IMR-90 (cell line): ENCODE measurements around the gene ELF2. TPM values are rescaled to one million over a fixed set of nuclear protein-coding genes. Genes with fewer than 3 reads are reported as not detected.

Experiments used
- ATAC-seq: fragments of 200-7000 bp; cut with Tn5 transposase; 2 replicates; pipeline ENCODE4 v1.9.1; 2020; ENCODE audit warnings: low read depth, mild to moderate bottlenecking, moderate library complexity
- BruUV-seq: library from RNA; stranded (reverse); fragments of 400-500 nt; replicated peaks from 2 replicates; lab custom pipeline; 2021; lab: Mats Ljungman, UMichigan
- CTCF ChIA-PET: fragments of 300-600 bp; formaldehyde crosslinking; extraction: SDS; loops from one replicate; lab custom pipeline; 2021; ENCODE audit warnings: antibody characterized with exemption; lab: Yijun Ruan, JAX
- POLR2A ChIA-PET: fragments of 300-600 bp; sonication (Branson Sonifier 250); formaldehyde crosslinking; loops from one replicate; lab custom pipeline; 2022; ENCODE audit warnings: antibody characterized with exemption; ENCODE audit not compliant: unreplicated experiment; lab: Charles Lee
- DNase-seq: peaks from one replicate; pipeline ENCODE4 v3.0.0; 2013
- H2AFZ ChIP-seq: replicated peaks from 2 replicates; pipeline ENCODE3; 2013; ENCODE audit warnings: low read length, mild to moderate bottlenecking; ENCODE audit not compliant: poor library complexity
- H2AK5ac ChIP-seq: 2 replicates; pipeline ENCODE4 v1.6.1; 2013; ENCODE audit warnings: low read depth, low read length, inconsistent platforms
- H2AK9ac ChIP-seq: replicated peaks from 2 replicates; pipeline ENCODE3; 2013; ENCODE audit warnings: mild to moderate bottlenecking, low read depth, low read length, moderate library complexity; ENCODE audit not compliant: poor library complexity
- H2BK120ac ChIP-seq: 2 replicates; pipeline ENCODE4 v1.6.1; 2013; ENCODE audit warnings: low read depth, low read length, inconsistent platforms
- H2BK15ac ChIP-seq: 3 replicates; pipeline ENCODE4 v1.6.1; 2013; ENCODE audit warnings: low read depth, low read length, inconsistent platforms
- H2BK20ac ChIP-seq: 2 replicates; pipeline ENCODE4 v1.6.1; 2013; ENCODE audit warnings: low read depth, mild to moderate bottlenecking, inconsistent platforms, low read length, moderate library complexity
- H2BK5ac ChIP-seq: 2 replicates; pipeline ENCODE4 v1.6.1; 2013; ENCODE audit warnings: mild to moderate bottlenecking, low read depth, low read length, inconsistent platforms; ENCODE audit not compliant: poor library complexity, severe bottlenecking
- H3K14ac ChIP-seq: replicated peaks from 2 replicates; pipeline ENCODE4 v1.6.1; 2013; ENCODE audit warnings: low read depth, low read length, inconsistent platforms
- H3K18ac ChIP-seq: 2 replicates; pipeline ENCODE4 v1.6.1; 2013; ENCODE audit warnings: low read depth, low read length, control low read depth
- H3K23ac ChIP-seq: 2 replicates; pipeline ENCODE4 v1.6.1; 2013; ENCODE audit warnings: low read depth, low read length, inconsistent platforms
- H3K27ac ChIP-seq: 2 replicates; pipeline ENCODE4 v1.5.1; 2013; ENCODE audit warnings: mild to moderate bottlenecking, control low read depth, low read length; ENCODE audit not compliant: insufficient read depth
- H3K27me3 ChIP-seq: 2 replicates; pipeline ENCODE4 v1.6.1; 2013; ENCODE audit warnings: low read length; ENCODE audit not compliant: control insufficient read depth, insufficient read depth
- H3K36me3 ChIP-seq: 2 replicates; pipeline ENCODE4 v1.6.1; 2013; ENCODE audit warnings: low read length, mixed read lengths; ENCODE audit not compliant: control insufficient read depth, insufficient read depth
- H3K4ac ChIP-seq: 2 replicates; pipeline ENCODE4 v1.6.1; 2013; ENCODE audit warnings: low read depth, low read length, inconsistent platforms
- H3K4me1 ChIP-seq: 2 replicates; pipeline ENCODE4 v1.6.1; 2013; ENCODE audit warnings: low read length, mixed read lengths; ENCODE audit not compliant: control insufficient read depth, insufficient read depth
- H3K4me2 ChIP-seq: 2 replicates; pipeline ENCODE4 v1.6.1; 2013; ENCODE audit warnings: low read depth, mild to moderate bottlenecking, control low read depth, low read length, moderate library complexity
- H3K4me3 ChIP-seq: 2 replicates; pipeline ENCODE4 v1.5.1; 2013; ENCODE audit warnings: low read depth, mild to moderate bottlenecking, control low read depth, low read length, moderate library complexity; ENCODE audit not compliant: insufficient read depth
- H3K56ac ChIP-seq: 2 replicates; pipeline ENCODE4 v1.6.1; 2013; ENCODE audit warnings: low read length, inconsistent platforms; ENCODE audit not compliant: insufficient read depth; ENCODE audit errors: extremely low read depth
- H3K79me1 ChIP-seq, 2 experiments: 2 replicates each; pipeline ENCODE4 v1.6.1; 2013; ENCODE audit warnings: low read length in 2 of 2, inconsistent platforms in 1 of 2, low read depth in 1 of 2
- H3K9ac ChIP-seq: 2 replicates; pipeline ENCODE4 v1.6.1; 2013; ENCODE audit warnings: low read depth, low read length, control low read depth
- H3K9me1 ChIP-seq: 2 replicates; pipeline ENCODE4 v1.6.1; 2013; ENCODE audit warnings: low read length, inconsistent platforms; ENCODE audit not compliant: insufficient read depth
- H3K9me3 ChIP-seq: 2 replicates; pipeline ENCODE4 v1.6.1; 2013; ENCODE audit warnings: low read length; ENCODE audit not compliant: control insufficient read depth, insufficient read depth
- H4K20me1 ChIP-seq: 2 replicates; pipeline ENCODE4 v1.6.1; 2013; ENCODE audit warnings: low read length, inconsistent platforms; ENCODE audit not compliant: insufficient read depth
- H4K5ac ChIP-seq: 2 replicates; pipeline ENCODE4 v1.6.1; 2013; ENCODE audit warnings: mild to moderate bottlenecking, low read depth, low read length, control low read depth
- H4K8ac ChIP-seq, 2 experiments: 2 replicates each; pipeline ENCODE4 v1.6.1; 2013; ENCODE audit warnings: low read depth in 2 of 2, low read length in 2 of 2, control low read depth in 1 of 2, inconsistent platforms in 1 of 2
- H4K91ac ChIP-seq: 2 replicates; pipeline ENCODE4 v1.6.1; 2013; ENCODE audit warnings: low read depth, low read length, inconsistent platforms; ENCODE audit not compliant: insufficient read depth
- CHD1 ChIP-seq: IDR thresholded peaks from 2 replicates; pipeline ENCODE4 v1.6.1; 2012; ENCODE audit warnings: low read depth, low read length, improper control_type of control experiment
- MAFK ChIP-seq: IDR thresholded peaks from 2 replicates; pipeline ENCODE4 v1.6.1; 2012; ENCODE audit warnings: low read depth, low read length, improper control_type of control experiment
- MXI1 ChIP-seq: IDR thresholded peaks from 2 replicates; pipeline ENCODE4 v1.6.1; 2012; ENCODE audit warnings: low read depth, mild to moderate bottlenecking, low read length, moderate library complexity, borderline replicate concordance
- NFE2L2 ChIP-seq: fragments of 150-350 bp; IDR thresholded peaks from 2 replicates; pipeline ENCODE4 v1.6.1; 2016; ENCODE audit warnings: low read depth, mild to moderate bottlenecking, low read length
- RAD21 ChIP-seq: IDR thresholded peaks from 2 replicates; pipeline ENCODE4 v1.6.1; 2012; ENCODE audit warnings: low read length, improper control_type of control experiment
- RFX5 ChIP-seq: IDR thresholded peaks from 2 replicates; pipeline ENCODE4 v1.8.0; 2012; ENCODE audit warnings: low read depth, mild to moderate bottlenecking, low read length, moderate library complexity
- SMC3 ChIP-seq: fragments of 150-350 bp; IDR thresholded peaks from 2 replicates; pipeline ENCODE4 v1.6.1; 2016; ENCODE audit warnings: low read depth, mild to moderate bottlenecking, antibody characterized with exemption, low read length, moderate library complexity
- WGBS, 2 experiments: methylation state at CpG; one replicate each; pipeline versions ENCODE4 v1.1.5 to v1.1.7; 2013; ENCODE audit warnings: missing lambda C conversion rate in 2 of 2; ENCODE audit not compliant: insufficient read length in 1 of 2; ENCODE audit errors: extremely low coverage in 2 of 2; 5-methylcytosine and 5-hydroxymethylcytosine counted together
- dilution Hi-C: fragments of 300-500 bp; cut with HindIII; formaldehyde crosslinking; loops from one replicate; pipeline ENCODE4 v1.14.3; 2018; ENCODE audit warnings: low sequenced_read_pairs; ENCODE audit not compliant: unreplicated experiment
- in situ Hi-C: fragments of 300-500 bp; cut with MboI; formaldehyde crosslinking; loops from 3 replicates; pipeline ENCODE4 v1.14.3; 2019; ENCODE audit warnings: low sequenced_read_pairs, inconsistent platforms, mixed read lengths
- intact Hi-C: fragments of 100-400 bp; cut with micrococcal nuclease; formaldehyde crosslinking; loops from 2 replicates; pipeline ENCODE4 v1.10.0; 2022
- polyA plus RNA-seq, 3 experiments: library from polyadenylated mRNA; depleted of rRNA; stranded (reverse); fragments of >200 nt; gene quantifications; 2 replicates each; pipeline ENCODE4 v1.2.3, GENCODE V29; 2012; ENCODE audit warnings: low replicate concordance in 1 of 3
- total RNA-seq: library from RNA; depleted of rRNA; stranded (reverse); fragments of >200 nt; gene quantifications from 2 replicates; pipeline ENCODE4 v1.2.3, GENCODE V29; 2012
- TF ChIP-seq, protein P1 (sequence below): fragments of 150-350 bp; IDR thresholded peaks from 2 replicates; pipeline ENCODE4 v1.6.1; 2016; ENCODE audit warnings: low read depth, mild to moderate bottlenecking, low read length, moderate library complexity, borderline replicate concordance
- TF ChIP-seq, protein P2 (sequence below): conservative IDR thresholded peaks from 2 replicates; pipeline ENCODE4 v1.5.1; 2012; ENCODE audit warnings: mild to moderate bottlenecking, low read depth, low read length, improper control_type of control experiment

ELF2 gene
- total and polyA plus RNA-seq, 2 of the 4 experiments (the other 2 are of a cell fraction): 14.5 to 42.3 TPM

DNA sequence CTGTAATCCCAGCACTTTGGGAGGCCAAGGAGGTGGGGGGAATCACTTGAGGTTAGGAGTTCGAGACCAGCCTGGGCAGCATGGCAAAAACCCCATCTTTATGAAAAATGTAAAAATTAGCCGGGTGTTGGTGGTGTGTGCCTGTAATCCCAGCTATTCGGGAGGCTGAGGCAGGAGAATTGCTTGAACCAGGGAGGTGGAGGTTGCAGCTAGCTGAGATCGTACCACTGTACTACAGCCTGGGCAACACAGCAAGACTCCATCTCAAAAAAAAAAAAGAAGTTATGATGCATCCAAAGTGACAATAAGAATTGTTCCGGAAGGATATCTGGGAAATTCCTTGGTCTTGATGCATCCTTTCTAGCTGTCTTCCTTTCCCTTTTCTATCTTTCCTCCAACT lies 154.2 kb downstream of the ELF2 start:
- dilution Hi-C loops (no loop called here), in situ Hi-C loops (no loop called here), intact Hi-C loops (no loop called here)
- no peak for DNase-seq
- Histone ChIP-seq H2BK120ac (no peak overlapping the region), H3K27me3 (no peaks in the 10 kb centered on the region), H4K5ac (no peak overlapping the region), H3K27ac (no peak overlapping the region), H2AK9ac (no peak overlapping the region), H2AFZ (no peak overlapping the region), H3K4me1 (peaks cover 21% of the 10 kb centered on the region), H3K36me3 (peaks cover 2% of the 10 kb centered on the region; the same call in 1 of the 2 replicates), H3K9me1 (peaks cover 3% of the 10 kb centered on the region; the same call in 1 of the 2 replicates), H2BK5ac (no peak overlapping the region), H3K4me2 (no peak overlapping the region), H3K23ac (no peak overlapping the region), H3K14ac (no peak overlapping the region), H2AK5ac (no peak overlapping the region), H4K8ac (no peak overlapping the region), H3K4me3 (no peak overlapping the region), H3K18ac (no peak overlapping the region), H4K91ac (no peak overlapping the region), H4K20me1 (peaks cover 74% of the 10 kb centered on the region), H2BK20ac (no peak overlapping the region), H3K56ac (no peak overlapping the region), H2BK15ac (no peak overlapping the region), H3K9ac (no peak overlapping the region), H3K9me3 (no peaks in the 10 kb centered on the region), H3K4ac (no peak overlapping the region), H3K79me1 (peaks cover 10 to 70% of the 10 kb centered on the region in 2 experiments; a peak in 3 of 4 replicates)
- TF ChIP-seq SMC3: no peak
- TF ChIP-seq, protein P1, sequence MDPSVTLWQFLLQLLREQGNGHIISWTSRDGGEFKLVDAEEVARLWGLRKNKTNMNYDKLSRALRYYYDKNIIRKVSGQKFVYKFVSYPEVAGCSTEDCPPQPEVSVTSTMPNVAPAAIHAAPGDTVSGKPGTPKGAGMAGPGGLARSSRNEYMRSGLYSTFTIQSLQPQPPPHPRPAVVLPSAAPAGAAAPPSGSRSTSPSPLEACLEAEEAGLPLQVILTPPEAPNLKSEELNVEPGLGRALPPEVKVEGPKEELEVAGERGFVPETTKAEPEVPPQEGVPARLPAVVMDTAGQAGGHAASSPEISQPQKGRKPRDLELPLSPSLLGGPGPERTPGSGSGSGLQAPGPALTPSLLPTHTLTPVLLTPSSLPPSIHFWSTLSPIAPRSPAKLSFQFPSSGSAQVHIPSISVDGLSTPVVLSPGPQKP: no peak
- no peak for TF ChIP-seq MXI1
- no peak for TF ChIP-seq CHD1
- TF ChIP-seq NFE2L2: no peak
- TF ChIP-seq, protein P2, sequence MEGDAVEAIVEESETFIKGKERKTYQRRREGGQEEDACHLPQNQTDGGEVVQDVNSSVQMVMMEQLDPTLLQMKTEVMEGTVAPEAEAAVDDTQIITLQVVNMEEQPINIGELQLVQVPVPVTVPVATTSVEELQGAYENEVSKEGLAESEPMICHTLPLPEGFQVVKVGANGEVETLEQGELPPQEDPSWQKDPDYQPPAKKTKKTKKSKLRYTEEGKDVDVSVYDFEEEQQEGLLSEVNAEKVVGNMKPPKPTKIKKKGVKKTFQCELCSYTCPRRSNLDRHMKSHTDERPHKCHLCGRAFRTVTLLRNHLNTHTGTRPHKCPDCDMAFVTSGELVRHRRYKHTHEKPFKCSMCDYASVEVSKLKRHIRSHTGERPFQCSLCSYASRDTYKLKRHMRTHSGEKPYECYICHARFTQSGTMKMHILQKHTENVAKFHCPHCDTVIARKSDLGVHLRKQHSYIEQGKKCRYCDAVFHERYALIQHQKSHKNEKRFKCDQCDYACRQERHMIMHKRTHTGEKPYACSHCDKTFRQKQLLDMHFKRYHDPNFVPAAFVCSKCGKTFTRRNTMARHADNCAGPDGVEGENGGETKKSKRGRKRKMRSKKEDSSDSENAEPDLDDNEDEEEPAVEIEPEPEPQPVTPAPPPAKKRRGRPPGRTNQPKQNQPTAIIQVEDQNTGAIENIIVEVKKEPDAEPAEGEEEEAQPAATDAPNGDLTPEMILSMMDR: no peak
- TF ChIP-seq RAD21: no peak
- TF ChIP-seq MAFK: no peak
- no peak for TF ChIP-seq RFX5
- POLR2A ChIA-PET: no interaction called here
- BruUV-seq: no TSS peak
- 100% methylated on average over 1 of the region's 5 CpGs; no CpG with 5 or more reads in 1 of the 2 experiments for WGBS, 2 experiments
- no peak for ATAC-seq
- CTCF ChIA-PET: no interaction called here
